K562 (cell line): Measurements from ENCODE around the gene SOX12. TPM values are rescaled to one million over a fixed set of nuclear protein-coding genes. Genes with fewer than 3 reads are reported as not detected.

ENCODE experiments used
- ATAC-seq: fragments of 200-7000 bp; cut with Tn5 transposase; 3 replicates; pipeline ENCODE4 v1.9.1; 2020; ENCODE audit warnings: moderate library complexity
- BruUV-seq: library from RNA; stranded (reverse); fragments of 400-500 nt; replicated peaks from 2 replicates; lab custom pipeline; 2021; lab: Mats Ljungman, UMichigan
- CTCF ChIA-PET: fragments of 300-600 bp; formaldehyde crosslinking; extraction: SDS; loops from one replicate; lab custom pipeline; 2021; ENCODE audit warnings: low intra/inter-chr PET ratio; lab: Yijun Ruan, JAX
- POLR2A ChIA-PET: fragments of 300-600, 350-650 bp; sonication (Branson Sonifier 250); formaldehyde crosslinking; extraction: SDS; loops from one replicate; lab custom pipeline; 2021; ENCODE audit warnings: antibody characterized with exemption, inconsistent platforms; lab: Yijun Ruan, JAX
- DNase-seq, 4 experiments: peaks; one replicate each; pipeline versions ENCODE4 v3.0.0 to v3.0.0-alpha.2; 2011 to 2018; ENCODE audit warnings: low spot score in 3 of 4, mixed read lengths in 3 of 4; ENCODE audit errors: extremely low read depth in 1 of 4
- FAIRE-seq: peaks from 2 replicates; lab custom pipeline; 2011; peaks lifted over from hg19 to GRCh38; lab: Jason Lieb, UNC
- H2AFZ ChIP-seq: 2 replicates; pipeline ENCODE4 v1.6.0; 2011; ENCODE audit warnings: low read depth, low read length, control low read depth, inconsistent platforms
- H3K27ac ChIP-seq: fragments of 200-600 bp; 3 replicates; pipeline ENCODE4 v1.8.0; 2011; ENCODE audit warnings: low read depth, mild to moderate bottlenecking, control low read depth, inconsistent platforms, low read length, moderate library complexity, mixed read lengths; ENCODE audit errors: extremely low read depth
- H3K27me3 ChIP-seq, 2 experiments: fragments of 300-600 bp in 1 of 2; 2 replicates in 1 of 2; 3 replicates in 1 of 2; pipeline versions ENCODE4 v1.6.0 to v1.8.0; 2011; ENCODE audit warnings: inconsistent platforms in 2 of 2, low read length in 2 of 2, mild to moderate bottlenecking in 1 of 2, mixed read lengths in 1 of 2, moderate library complexity in 1 of 2; ENCODE audit not compliant: control insufficient read depth in 2 of 2, insufficient read depth in 2 of 2
- H3K36me3 ChIP-seq: fragments of 300-600 bp; 3 replicates; pipeline ENCODE4 v1.8.0; 2011; ENCODE audit warnings: mild to moderate bottlenecking, low read length, inconsistent platforms; ENCODE audit not compliant: control insufficient read depth, insufficient read depth
- H3K4me1 ChIP-seq, 2 experiments: fragments of 200-600 bp in 1 of 2; replicated peaks in 1 of 2; 2 replicates in 1 of 2; 3 replicates in 1 of 2; pipeline versions ENCODE4 v1.5.1 to v1.8.0; 2011; ENCODE audit warnings: inconsistent platforms in 2 of 2, low read length in 2 of 2, mild to moderate bottlenecking in 1 of 2, mixed read lengths in 1 of 2, moderate library complexity in 1 of 2; ENCODE audit not compliant: control insufficient read depth in 2 of 2, insufficient read depth in 2 of 2
- H3K4me2 ChIP-seq: 2 replicates; pipeline ENCODE4 v1.6.1; 2011; ENCODE audit warnings: low read length, control low read depth, inconsistent platforms, mixed read lengths; ENCODE audit not compliant: insufficient read depth
- H3K4me3 ChIP-seq: fragments of 200-600 bp; sonication (generic), shearing (Covaris generic); 2 replicates; pipeline ENCODE4 v1.5.1; 2016; ENCODE audit warnings: control low read depth, inconsistent platforms
- H3K79me2 ChIP-seq: fragments of 200-600 bp; 3 replicates; pipeline ENCODE4 v1.8.0; 2011; ENCODE audit warnings: low read length, inconsistent platforms; ENCODE audit not compliant: control insufficient read depth, insufficient read depth
- H3K9ac ChIP-seq, 2 experiments: 2 replicates each; pipeline versions ENCODE4 v1.6.0 to v1.6.1; 2011; ENCODE audit warnings: low read depth in 2 of 2, low read length in 2 of 2, control low read depth in 1 of 2, inconsistent platforms in 1 of 2, mild to moderate bottlenecking in 1 of 2, mixed read lengths in 1 of 2; ENCODE audit not compliant: insufficient read depth in 1 of 2
- H3K9me1 ChIP-seq: one replicate; pipeline ENCODE4 v1.6.0; 2011; ENCODE audit warnings: inconsistent platforms, mild to moderate bottlenecking, low read length, moderate library complexity; ENCODE audit not compliant: control insufficient read depth, insufficient read depth
- H3K9me3 ChIP-seq: replicated peaks from 2 replicates; pipeline ENCODE4 v1.5.1; 2011; ENCODE audit warnings: low read depth, low read length, inconsistent platforms; ENCODE audit not compliant: control insufficient read depth, insufficient read depth
- H4K20me1 ChIP-seq: replicated peaks from 2 replicates; pipeline ENCODE4 v1.6.1; 2011; ENCODE audit warnings: low read length, inconsistent platforms, mixed read lengths; ENCODE audit not compliant: control insufficient read depth, insufficient read depth
- KAT7 ChIP-seq: sonication (generic); formaldehyde crosslinking; IDR thresholded peaks from 2 replicates; pipeline ENCODE4 v1.8.0; 2022; ENCODE audit warnings: missing genetic modification reagents, mild to moderate bottlenecking, borderline replicate concordance
- POLR2G ChIP-seq: fragments of 200-400 bp; formaldehyde crosslinking; IDR thresholded peaks from 2 replicates; pipeline ENCODE4 v1.6.1; 2017; ENCODE audit warnings: low read depth, mild to moderate bottlenecking, antibody characterized with exemption, low read length, moderate library complexity
- SUPT5H ChIP-seq: fragments of 450-650 bp; IDR thresholded peaks from 2 replicates; pipeline ENCODE4 v1.6.1; 2016
- WGBS: fragments of 100-300 bp; shearing (Covaris generic); methylation state at CpG from one replicate; pipeline ENCODE4 v1.1.6; 2016; ENCODE audit warnings: low coverage, mixed read lengths; ENCODE audit not compliant: insufficient coverage; ENCODE audit errors: missing lambda C conversion rate; 5-methylcytosine and 5-hydroxymethylcytosine counted together
- in situ Hi-C: fragments of 300-500 bp; cut with MboI; formaldehyde crosslinking; loops from 4 replicates; pipeline ENCODE4 v1.15.0; 2018; ENCODE audit warnings: inconsistent platforms, mixed read lengths
- intact Hi-C: fragments of 100-400 bp; cut with micrococcal nuclease; formaldehyde crosslinking; loops from 2 replicates; pipeline ENCODE4 v1.14.2; 2022
- polyA plus RNA-seq, 8 experiments: library from polyadenylated mRNA; depleted of rRNA in 4 of 8; stranded (reverse) in 5 of 8; unstranded in 3 of 8; fragments of >200 nt; fragmentation: Nextera tagmentation in 2 of 8; fragmentation: Illumina TruSeq in 1 of 8; extraction: Ambion mirVana in 2 of 8; extraction: Trizol in 1 of 8; gene quantifications; 2 replicates each; pipeline versions ENCODE4 v1.2.1 to v1.2.3, GENCODE V29; 2011 to 2014; ENCODE audit warnings: inconsistent platforms in 1 of 8, missing spikeins in 1 of 8
- total RNA-seq, 7 experiments: library from RNA; depleted of rRNA in 6 of 7; stranded (reverse); fragments of >200 nt in 6 of 7; fragmentation: Illumina TruSeq in 2 of 7; extraction: Trizol in 2 of 7; gene quantifications; 2 replicates each; pipeline versions ENCODE4 v1.2.1 to v1.2.3, GENCODE V29; 2011 to 2021; ENCODE audit warnings: low replicate concordance in 1 of 7

Gene SOX12
- total and polyA plus RNA-seq, 9 of the 15 experiments (the other 6 are each of a cell fraction or from before 2014, with no cell fraction given), result 0.42 to 26.3 (median 2.6) TPM

- Histone ChIP-seq H3K27ac (no peak overlapping the region), H3K27me3 (no peaks in the 10 kb centered on the region), H3K4me1 (peaks cover 16 to 45% of the 10 kb centered on the region in 2 experiments; a peak in 4 of 5 replicates), H2AFZ (no peak overlapping the region), H3K4me3 (no peak overlapping the region), H3K4me2 (no peak overlapping the region), H3K9me3 (no peaks in the 10 kb centered on the region), H3K36me3 (peaks cover 30% of the 10 kb centered on the region; the same call in 2 of the 3 replicates), H4K20me1 (peaks cover 16% of the 10 kb centered on the region; the same call in 1 of the 2 replicates), H3K9me1 (peaks cover 3% of the 10 kb centered on the region)
- POLR2A ChIA-PET, result interaction anchor here (0.6 to 2.1 kb wide), 5 partner anchors 9 to 896 kb away, joined by 3 to 9 read pairs (median 3); partner anchors contain the start of gene NRSN2
- no peak for DNase-seq
- in situ Hi-C loops, result no loop called here
- BruUV-seq, result no TSS peak
- 0 out of 2 replicates have a peak, but pooled peaks have one; percentile 4 for TF ChIP-seq POLR2G
- TF ChIP-seq SUPT5H, result 0 out of 2 replicates have a peak, but pooled peaks have one; percentile 9
- no peak for TF ChIP-seq KAT7
- TF ChIP-seq, all 486 proteins: peak for 2
- peak overlapping the region in 1 of 2 experiments; percentile 62; a peak in 2 of 4 replicates for H3K9ac ChIP-seq
- 96% methylated on average over 4 of the region's 4 CpGs for WGBS
- no peak for FAIRE-seq
- peaks cover 44% of the 10 kb centered on the region for H3K79me2 ChIP-seq
- intact Hi-C loops, result loop anchor here (1.0 to 2.0 kb wide), 3 partner anchors 41 to 121 kb away; no protein-coding TSS in a partner anchor
- ATAC-seq, result no peak
- CTCF ChIA-PET, result no interaction called here
Measured at GRCh38 chr20:329851-330232, 4.5 kb downstream of the SOX12 start.
